GM12873 (cell line): ENCODE results near the gene PEX26.

ENCODE experiments used
- TF ChIP-seq, protein P1 (sequence below): IDR thresholded peaks from 2 replicates; pipeline ENCODE4 v1.5.1; 2012; ENCODE audit warnings: low read depth, mild to moderate bottlenecking, moderate library complexity, low read length, control low read depth; ENCODE audit not compliant: insufficient read depth; ENCODE audit errors: missing control alignments

PEX26 gene

DNA sequence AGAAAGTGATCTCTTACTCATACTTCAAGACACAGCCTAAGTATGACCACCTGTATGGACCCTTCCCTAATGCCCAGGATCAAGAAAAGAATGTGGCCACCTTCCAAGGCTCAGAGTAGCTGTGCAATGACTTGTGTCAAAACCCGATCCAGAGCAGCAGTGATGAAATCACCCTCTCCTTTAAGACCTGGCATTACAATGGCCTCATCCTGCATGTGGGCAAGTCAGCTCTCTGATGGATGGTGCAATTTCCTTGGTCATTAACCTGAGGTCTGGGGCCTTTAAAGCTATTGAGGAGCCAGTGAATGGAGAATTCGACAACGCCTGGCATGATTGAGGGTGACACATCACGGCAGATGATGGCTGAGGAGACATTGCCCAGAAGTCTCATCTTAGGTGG is 23.7 kb downstream of the PEX26 start:
- TF ChIP-seq, protein P1, sequence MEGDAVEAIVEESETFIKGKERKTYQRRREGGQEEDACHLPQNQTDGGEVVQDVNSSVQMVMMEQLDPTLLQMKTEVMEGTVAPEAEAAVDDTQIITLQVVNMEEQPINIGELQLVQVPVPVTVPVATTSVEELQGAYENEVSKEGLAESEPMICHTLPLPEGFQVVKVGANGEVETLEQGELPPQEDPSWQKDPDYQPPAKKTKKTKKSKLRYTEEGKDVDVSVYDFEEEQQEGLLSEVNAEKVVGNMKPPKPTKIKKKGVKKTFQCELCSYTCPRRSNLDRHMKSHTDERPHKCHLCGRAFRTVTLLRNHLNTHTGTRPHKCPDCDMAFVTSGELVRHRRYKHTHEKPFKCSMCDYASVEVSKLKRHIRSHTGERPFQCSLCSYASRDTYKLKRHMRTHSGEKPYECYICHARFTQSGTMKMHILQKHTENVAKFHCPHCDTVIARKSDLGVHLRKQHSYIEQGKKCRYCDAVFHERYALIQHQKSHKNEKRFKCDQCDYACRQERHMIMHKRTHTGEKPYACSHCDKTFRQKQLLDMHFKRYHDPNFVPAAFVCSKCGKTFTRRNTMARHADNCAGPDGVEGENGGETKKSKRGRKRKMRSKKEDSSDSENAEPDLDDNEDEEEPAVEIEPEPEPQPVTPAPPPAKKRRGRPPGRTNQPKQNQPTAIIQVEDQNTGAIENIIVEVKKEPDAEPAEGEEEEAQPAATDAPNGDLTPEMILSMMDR = no peak

GRCh38 chr22:18103527-18104269 is 25.9 kb downstream of the PEX26 start:
- TF ChIP-seq, protein P1 = no peak

DNA sequence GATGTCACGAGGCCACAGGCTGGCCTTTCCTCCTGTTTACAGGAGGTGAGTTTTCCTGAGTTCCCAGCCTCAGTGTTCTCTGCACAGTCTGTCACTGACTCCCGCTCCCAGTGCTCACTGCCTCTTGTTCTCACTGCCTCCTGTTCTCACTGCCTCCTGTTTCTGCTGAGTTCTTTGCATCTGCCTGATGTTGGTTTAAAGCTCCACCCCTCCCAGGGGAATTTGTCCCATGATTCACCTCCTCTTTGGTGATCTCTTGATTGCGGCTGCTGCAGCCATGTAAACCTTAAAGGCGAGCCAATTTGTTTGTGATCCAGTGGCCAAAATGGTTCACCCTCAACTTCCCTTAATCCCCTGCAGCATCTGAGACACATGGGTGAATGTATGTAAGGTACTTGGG is 26.8 kb downstream of the PEX26 start:
- TF ChIP-seq, protein P1 = no peak

DNA sequence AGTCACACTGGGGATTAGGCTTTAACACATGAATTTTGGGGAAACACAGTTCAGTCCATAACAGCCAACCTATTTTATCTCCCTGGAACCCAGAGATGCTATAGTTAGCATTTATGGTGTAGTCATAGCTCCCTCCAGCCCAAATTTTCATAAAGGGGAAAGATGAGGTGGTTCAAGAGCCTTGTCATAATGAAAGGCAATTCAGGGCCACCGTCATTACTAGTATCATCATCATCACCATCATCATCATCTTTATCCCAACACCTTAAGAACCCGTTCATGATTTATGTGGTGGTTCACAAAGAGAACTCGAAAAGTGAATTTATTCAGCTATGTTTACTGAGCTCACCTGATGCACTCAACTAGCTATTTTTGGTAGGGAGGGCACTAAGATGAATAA is 30.4 kb downstream of the PEX26 start:
- TF ChIP-seq, protein P1 = no peak

DNA sequence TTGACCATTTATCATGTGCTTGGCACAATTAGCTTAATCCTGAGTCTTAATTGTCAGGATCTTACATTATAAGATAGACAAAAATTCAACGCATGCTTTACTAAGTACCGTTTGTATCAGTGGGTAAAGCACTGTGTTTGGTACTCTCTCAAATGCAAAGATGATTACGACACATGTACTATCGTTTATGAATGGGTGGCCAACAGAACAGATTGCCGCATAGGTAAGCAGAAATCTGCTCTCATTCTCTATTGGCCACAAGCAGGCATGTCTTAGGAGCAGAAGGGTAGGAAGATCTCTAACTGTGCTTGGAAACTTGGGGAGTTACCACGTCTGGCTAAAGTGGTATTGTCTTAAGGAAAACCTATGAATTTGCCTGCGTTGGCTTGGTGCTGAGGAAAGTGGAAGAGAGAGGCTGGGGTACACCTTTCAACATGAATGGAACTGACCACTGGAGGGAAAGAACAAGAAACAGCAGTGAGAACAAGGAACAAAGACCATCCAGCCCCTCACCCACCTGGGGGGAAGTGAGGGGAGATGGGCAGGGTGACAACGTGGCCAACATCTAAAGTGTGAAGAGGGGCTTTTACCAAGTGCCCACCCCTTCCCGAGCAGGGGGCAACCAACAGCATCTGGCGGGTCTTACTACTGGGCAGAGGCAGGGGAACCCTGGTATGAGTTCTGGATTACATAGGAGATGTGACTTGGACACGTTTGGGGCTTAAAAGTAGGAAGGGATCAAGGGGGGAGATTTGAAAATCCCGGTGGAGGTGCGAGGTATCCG is 31.8 kb downstream of the PEX26 start:
- TF ChIP-seq, protein P1 = no peak

DNA sequence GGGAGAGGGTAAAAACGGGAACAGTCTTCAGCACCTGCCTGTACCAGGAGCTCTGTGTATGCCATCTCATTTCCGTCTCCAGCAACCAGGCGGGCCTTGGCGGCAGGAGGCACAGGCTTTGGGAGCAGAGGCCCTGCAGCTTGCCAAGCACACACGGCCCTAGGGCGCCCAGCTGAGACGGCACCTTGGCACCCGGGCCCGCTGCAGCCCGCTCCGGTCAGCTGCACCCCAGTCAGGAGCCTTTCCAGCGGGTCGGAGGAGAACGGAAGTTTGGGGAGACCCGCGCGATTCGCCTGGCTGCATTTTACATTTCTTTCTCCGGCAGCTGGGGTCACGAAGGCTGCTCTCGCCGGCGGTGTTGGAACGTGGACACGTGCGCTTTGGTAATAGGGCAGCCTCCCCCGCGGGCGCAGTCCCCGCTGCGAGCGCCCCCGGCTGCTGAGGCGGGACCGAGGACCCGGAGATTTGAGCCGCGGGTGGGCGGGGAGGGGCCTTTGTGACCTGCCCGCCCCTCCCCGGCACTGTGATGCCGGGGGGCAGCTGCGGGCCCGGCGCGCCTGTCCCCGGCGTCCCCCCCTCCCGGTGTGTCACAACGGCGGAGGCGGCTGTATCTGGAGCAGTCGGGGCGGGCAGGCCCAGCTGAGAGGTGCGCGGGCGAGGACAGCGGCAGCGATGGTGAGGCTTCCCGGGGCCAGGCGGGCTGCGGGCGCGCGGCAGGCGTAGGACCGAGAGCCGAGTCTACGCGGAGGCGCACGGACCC is 32.6 kb downstream of the PEX26 start, which contains the start of gene TUBA8:
Gene TUBA8, plus strand, starts transcription at position 616 of the 760 bp plus-strand sequence. Its CDS starts 57 bp downstream, at position 673.
- TF ChIP-seq, protein P1 = no peak
